CD4-positive, alpha-beta T cell (primary cell): ENCODE results near the gene BCL2. TPM values are rescaled to one million over a fixed set of nuclear protein-coding genes. Genes with fewer than 3 reads are reported as not detected.

ENCODE experiments used
- ATAC-seq: fragments of 200-7000 bp; cut with Tn5 transposase; one replicate; pipeline ENCODE4 v1.10.0; 2022; ENCODE audit warnings: mild to moderate bottlenecking; ENCODE audit not compliant: poor library complexity
- CTCF ChIA-PET: fragments of 350-600 bp; sonication (Branson Sonifier 250); formaldehyde crosslinking; loops from one replicate; lab custom pipeline; 2021; ENCODE audit warnings: antibody characterized with exemption, inconsistent platforms; lab: Charles Lee
- POLR2A ChIA-PET: fragments of 350-600 bp; sonication (Branson Sonifier 250); formaldehyde crosslinking; loops from one replicate; lab custom pipeline; 2021; ENCODE audit warnings: antibody characterized with exemption, inconsistent platforms; lab: Charles Lee
- DNase-seq, 14 experiments: peaks; one replicate each; pipeline ENCODE4 v3.0.0-alpha.2; 2013 to 2020; ENCODE audit warnings: mixed read lengths in 2 of 14
- H3K27ac ChIP-seq, 2 donors: one replicate each; pipeline versions ENCODE4 v1.5.1 to v1.7.0; 2013; ENCODE audit warnings: low read length in 2 of 2, low read depth in 1 of 2, mild to moderate bottlenecking in 1 of 2
- H3K27me3 ChIP-seq, 2 experiments: 1 replicate in 1 of 2; 2 replicates in 1 of 2; pipeline versions ENCODE4 v1.6.1 to v1.7.0; 2013; ENCODE audit warnings: low read length in 2 of 2, control low read depth in 1 of 2, mild to moderate bottlenecking in 1 of 2, moderate library complexity in 1 of 2; ENCODE audit not compliant: insufficient read depth in 2 of 2, control insufficient read depth in 1 of 2
- H3K36me3 ChIP-seq: one replicate; pipeline ENCODE4 v1.6.1; 2013; ENCODE audit warnings: low read length, control low read depth; ENCODE audit not compliant: insufficient read depth
- H3K4me1 ChIP-seq: one replicate; pipeline ENCODE4 v1.6.1; 2013; ENCODE audit warnings: low read length, control low read depth; ENCODE audit not compliant: insufficient read depth
- H3K4me3 ChIP-seq: one replicate; pipeline ENCODE4 v1.5.1; 2013; ENCODE audit warnings: mild to moderate bottlenecking, low read length, moderate library complexity
- H3K9me3 ChIP-seq, 2 experiments: 1 replicate in 1 of 2; 2 replicates in 1 of 2; pipeline versions ENCODE4 v1.6.1 to v1.7.0; 2013; ENCODE audit warnings: low read length in 2 of 2, mild to moderate bottlenecking in 2 of 2, control low read depth in 1 of 2, moderate library complexity in 1 of 2; ENCODE audit not compliant: control insufficient read depth in 1 of 2, insufficient read depth in 1 of 2
- H3K27ac Mint-ChIP-seq: one replicate; pipeline ENCODE4 v1.8.0; 2020; ENCODE audit warnings: mixed read lengths
- H3K27me3 Mint-ChIP-seq: one replicate; pipeline ENCODE4 v1.8.0; 2021; ENCODE audit warnings: mixed read lengths
- H3K36me3 Mint-ChIP-seq: one replicate; pipeline ENCODE4 v1.8.0; 2021; ENCODE audit warnings: low read depth, mixed read lengths
- H3K4me1 Mint-ChIP-seq: one replicate; pipeline ENCODE4 v1.8.0; 2021; ENCODE audit warnings: low read depth, mixed read lengths
- H3K4me3 Mint-ChIP-seq: one replicate; pipeline ENCODE4 v1.8.0; 2020; ENCODE audit warnings: mild to moderate bottlenecking, mixed read lengths
- H3K9me3 Mint-ChIP-seq: one replicate; pipeline ENCODE4 v1.8.0; 2020; ENCODE audit warnings: mixed read lengths
- CTCF ChIP-seq: fragments of 200-600 bp; IDR thresholded peaks from one replicate; pipeline ENCODE4 v1.8.0; 2022; ENCODE audit warnings: antibody characterized with exemption, mild to moderate bottlenecking
- intact Hi-C, 2 experiments: fragments of 100-400 bp; cut with DNase I in 1 of 2; cut with micrococcal nuclease in 1 of 2; formaldehyde crosslinking; loops; one replicate each; pipeline versions ENCODE4 v1.15.1 to v1.9.0; 2023 to 2025; cut with DNase I, micrococcal nuclease
- total RNA-seq, 174 experiments: library from RNA in 2 of 174; stranded (reverse) in 2 of 174; gene quantifications; one replicate each; pipeline ENCODE4 v1.2.3 and lab custom pipeline; 2021 to 2026

The BCL2 gene
- total RNA-seq, 2 experiments from 2014 or later, result 40.1 to 40.3 TPM

- CTCF ChIA-PET, result interaction anchor here (0.5 to 1.7 kb wide), 3 partner anchors 30 to 156 kb away, joined by 3 to 8 read pairs (median 6); no protein-coding TSS in a partner anchor
Observed at GRCh38 chr18:63161761-63162195, 157.8 kb downstream of the BCL2 start.

GRCh38 chr18:63161032-63161760, 158.4 kb downstream of the BCL2 start:
- no peaks in the 10 kb centered on the region for H3K9me3 Mint-ChIP-seq
- POLR2A ChIA-PET, result interaction anchor here (0.6 to 2.3 kb wide), 13 partner anchors 10 to 277 kb away, joined by 3 to 34 read pairs (median 4); partner anchors contain the start of gene BCL2
- intact Hi-C loops, result loop anchor here in 1 of 2 experiments (1.0 to 5.0 kb wide), 4 partner anchors 39 to 261 kb away; partner anchors contain the start of gene VPS4B
- DNase-seq (peak in 6 of 14 experiments; percentile 13 to 86 (median 67)), ATAC-seq (peak; percentile 21)
- Histone ChIP-seq H3K27ac (peak overlapping the region; percentile 95 to 96), H3K27me3 (no peaks in the 10 kb centered on the region), H3K4me1 (peaks cover 87% of the 10 kb centered on the region), H3K9me3 (no peaks in the 10 kb centered on the region), H3K36me3 (no peaks in the 10 kb centered on the region), H3K4me3 (peak overlapping the region; percentile 38)
- H3K27ac Mint-ChIP-seq, result peak overlapping the region; percentile 91
- peak overlapping the region; percentile 65 for H3K4me3 Mint-ChIP-seq
- H3K4me1 Mint-ChIP-seq, result peaks cover 84% of the 10 kb centered on the region
- H3K36me3 Mint-ChIP-seq, result no peaks in the 10 kb centered on the region
- no peak for TF ChIP-seq CTCF
- no peaks in the 10 kb centered on the region for H3K27me3 Mint-ChIP-seq
- CTCF ChIA-PET, result interaction anchor here (1.6 to 1.7 kb wide), 2 partner anchors 30 to 157 kb away, joined by 6 to 8 read pairs; no protein-coding TSS in a partner anchor

More at GRCh38 chr18:63161761-63162195, 157.8 kb downstream of the BCL2 start:
- peak overlapping the region; percentile 91 for H3K27ac Mint-ChIP-seq
- H3K9me3 Mint-ChIP-seq, result no peaks in the 10 kb centered on the region
- Histone ChIP-seq H3K27ac (peak overlapping the region; percentile 95 to 96), H3K4me1 (peaks cover 81% of the 10 kb centered on the region), H3K4me3 (peak overlapping the region; percentile 38), H3K27me3 (no peaks in the 10 kb centered on the region), H3K36me3 (no peaks in the 10 kb centered on the region), H3K9me3 (no peaks in the 10 kb centered on the region)
- H3K36me3 Mint-ChIP-seq, result no peaks in the 10 kb centered on the region
- no peaks in the 10 kb centered on the region for H3K27me3 Mint-ChIP-seq
- H3K4me3 Mint-ChIP-seq, result peak overlapping the region; percentile 65
- ATAC-seq (peak; percentile 84), DNase-seq (peak; percentile 66 to 94 (median 74))
- intact Hi-C loops, result loop anchor here in 1 of 2 experiments (1.0 to 5.0 kb wide), 4 partner anchors 39 to 261 kb away; partner anchors contain the start of gene VPS4B
- TF ChIP-seq CTCF, result no peak
- POLR2A ChIA-PET, result interaction anchor here (1.0 to 2.3 kb wide), 12 partner anchors 11 to 260 kb away, joined by 3 to 34 read pairs (median 4); partner anchors contain the start of gene BCL2
- peaks cover 78% of the 10 kb centered on the region for H3K4me1 Mint-ChIP-seq

- Mint-ChIP-seq H3K9me3 (no peaks in the 10 kb centered on the region), H3K27me3 (no peaks in the 10 kb centered on the region), H3K4me1 (peaks cover 92% of the 10 kb centered on the region), H3K4me3 (peak overlapping the region; percentile 85), H3K36me3 (no peaks in the 10 kb centered on the region), H3K27ac (peak overlapping the region; percentile 91)
- Histone ChIP-seq H3K27ac (peak overlapping the region; percentile 95 to 96), H3K36me3 (no peaks in the 10 kb centered on the region), H3K27me3 (no peaks in the 10 kb centered on the region), H3K9me3 (no peaks in the 10 kb centered on the region), H3K4me3 (peak overlapping the region; percentile 38), H3K4me1 (peaks cover 93% of the 10 kb centered on the region)
- peak in 5 of 14 experiments; percentile 20 to 78 (median 46) for DNase-seq
- TF ChIP-seq CTCF, result no peak
- intact Hi-C loops, result loop anchor here in 1 of 2 experiments (2.0 to 5.0 kb wide), 2 partner anchors 56 to 262 kb away; partner anchors contain the start of gene VPS4B
- POLR2A ChIA-PET, result interaction anchor here (0.6 to 2.3 kb wide), 10 partner anchors 9 to 278 kb away, joined by 3 to 34 read pairs (median 4); partner anchors contain the start of gene BCL2
- CTCF ChIA-PET, result interaction anchor here (1.2 to 2.1 kb wide), 4 partner anchors 28 to 158 kb away, joined by 4 to 8 read pairs (median 6); no protein-coding TSS in a partner anchor
- no peak for ATAC-seq
Observed at GRCh38 chr18:63160172-63160995, 159.2 kb downstream of the BCL2 start.
